HG02759 (cell line): ENCODE data around the gene CRYBA4.

Source experiments
- ATAC-seq: cut with Tn5 transposase; IDR thresholded peaks from one replicate; pipeline ENCODE4 v1.9.1; 2021; ENCODE audit warnings: mild to moderate bottlenecking, moderate library complexity; ENCODE audit not compliant: unreplicated experiment

CRYBA4 gene

DNA sequence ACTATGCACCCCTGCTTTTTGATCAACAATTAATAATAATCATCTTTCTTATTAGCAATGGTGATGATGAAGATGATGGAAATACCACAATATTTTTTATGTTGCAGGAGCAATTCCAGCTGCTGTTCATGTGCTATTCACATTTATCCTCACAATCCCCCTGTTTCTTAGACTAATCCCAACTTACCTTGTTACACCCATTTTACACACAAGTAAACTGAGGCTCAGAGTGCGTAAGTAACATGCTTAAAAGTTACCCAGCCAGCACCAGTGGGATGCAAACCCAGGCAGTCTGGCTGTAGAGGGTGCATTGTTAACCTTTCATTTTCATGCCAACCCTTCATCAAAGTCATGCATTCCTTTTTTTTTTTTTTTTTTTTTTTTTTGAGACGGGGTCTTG, 1.6 kb upstream of the CRYBA4 start:
- no peak for ATAC-seq

DNA sequence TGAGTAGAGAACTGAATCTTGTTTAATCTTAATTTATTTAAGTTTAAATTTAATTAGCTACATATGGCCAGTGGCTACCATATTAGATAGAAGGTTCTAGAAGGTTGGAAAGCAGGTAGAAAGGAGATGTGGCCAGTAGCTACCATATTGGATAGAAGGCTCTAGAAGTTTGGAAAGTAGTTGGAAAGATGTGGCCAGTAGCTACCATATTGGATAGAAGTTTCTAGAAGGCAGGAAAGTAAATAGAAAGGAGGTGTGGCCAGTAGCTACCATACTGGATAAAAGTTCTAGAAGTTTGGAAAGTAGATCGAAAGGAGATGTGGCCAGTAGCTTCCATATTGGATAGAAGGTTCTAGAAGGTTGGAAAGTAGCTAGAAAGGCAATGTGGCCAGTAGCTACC, 2.2 kb downstream of the CRYBA4 start:
- ATAC-seq: no peak

DNA sequence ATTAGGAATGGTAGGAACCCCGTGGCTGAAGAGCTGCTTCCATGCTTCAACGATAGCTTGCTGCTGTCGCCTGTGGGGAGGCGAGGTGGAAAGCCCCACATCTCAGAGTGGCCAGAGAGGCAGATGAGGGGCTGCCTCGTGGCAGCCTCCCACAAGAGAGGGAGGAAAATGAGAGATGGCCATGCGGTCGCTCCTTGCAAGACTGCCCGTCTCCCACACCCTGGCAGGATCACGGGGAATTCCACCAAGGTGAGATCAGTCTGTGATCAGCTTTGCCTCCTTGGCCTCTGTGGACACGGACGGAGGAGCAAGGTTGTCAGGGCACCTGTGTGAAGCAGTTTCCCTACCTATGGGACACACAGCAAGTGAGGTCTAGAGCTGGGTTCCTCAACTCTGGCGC, 3.0 kb downstream of the CRYBA4 start:
- ATAC-seq: no peak

DNA sequence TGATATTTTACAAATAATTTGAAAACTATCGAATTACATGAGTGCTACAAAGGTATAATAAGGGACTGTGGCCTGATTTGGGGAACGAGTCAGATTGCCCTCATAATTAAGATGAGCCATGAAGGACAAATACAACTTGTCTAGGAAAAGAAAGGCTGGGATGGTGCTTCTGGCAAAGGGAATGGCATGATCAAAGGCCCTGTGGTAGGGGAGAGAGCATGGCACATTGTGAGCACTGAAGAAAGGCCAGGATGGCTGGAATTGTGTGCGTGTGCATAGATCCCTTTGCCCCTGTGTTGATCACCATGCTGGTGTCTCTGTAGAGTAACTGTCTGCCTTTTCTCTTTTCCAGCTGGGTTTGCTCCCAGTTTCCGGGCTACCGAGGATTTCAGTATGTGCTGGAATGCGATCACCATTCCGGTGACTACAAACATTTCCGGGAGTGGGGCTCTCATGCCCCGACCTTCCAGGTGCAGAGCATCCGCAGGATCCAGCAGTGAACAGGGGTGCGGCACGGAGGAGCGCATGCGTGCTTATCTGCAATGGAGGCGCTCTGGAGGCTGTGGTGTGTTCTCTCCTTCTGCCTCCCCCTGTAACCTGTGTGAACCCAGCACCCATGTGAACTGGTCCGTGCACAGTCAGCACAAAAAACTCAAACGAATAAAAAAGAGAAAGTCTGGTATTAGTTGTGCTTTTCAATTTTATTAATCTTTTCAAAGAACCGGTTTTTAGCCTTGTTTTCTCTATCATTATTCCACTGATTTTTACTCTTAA, 8.4 kb downstream of the CRYBA4 start:
- no peak for ATAC-seq

DNA sequence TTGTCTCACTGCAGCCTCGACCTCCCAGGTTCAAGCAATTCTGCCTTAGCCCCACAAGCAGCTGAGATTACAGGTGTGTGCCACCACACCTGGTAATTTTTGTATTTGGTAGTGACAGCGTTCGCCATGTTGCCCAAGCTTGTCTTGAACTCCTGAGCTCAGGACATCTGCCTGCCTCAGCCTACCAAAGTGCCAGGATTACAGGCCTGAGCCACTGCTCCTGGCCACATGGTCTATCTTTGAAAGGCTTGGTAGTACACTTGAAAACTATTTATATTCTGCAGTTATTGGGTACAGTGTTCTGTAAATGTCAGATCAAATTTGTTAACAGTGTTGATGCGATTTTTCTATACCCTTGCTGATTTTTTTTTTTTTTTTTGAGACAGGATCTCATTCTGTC, 9.5 kb downstream of the CRYBA4 start:
- ATAC-seq: no peak

DNA sequence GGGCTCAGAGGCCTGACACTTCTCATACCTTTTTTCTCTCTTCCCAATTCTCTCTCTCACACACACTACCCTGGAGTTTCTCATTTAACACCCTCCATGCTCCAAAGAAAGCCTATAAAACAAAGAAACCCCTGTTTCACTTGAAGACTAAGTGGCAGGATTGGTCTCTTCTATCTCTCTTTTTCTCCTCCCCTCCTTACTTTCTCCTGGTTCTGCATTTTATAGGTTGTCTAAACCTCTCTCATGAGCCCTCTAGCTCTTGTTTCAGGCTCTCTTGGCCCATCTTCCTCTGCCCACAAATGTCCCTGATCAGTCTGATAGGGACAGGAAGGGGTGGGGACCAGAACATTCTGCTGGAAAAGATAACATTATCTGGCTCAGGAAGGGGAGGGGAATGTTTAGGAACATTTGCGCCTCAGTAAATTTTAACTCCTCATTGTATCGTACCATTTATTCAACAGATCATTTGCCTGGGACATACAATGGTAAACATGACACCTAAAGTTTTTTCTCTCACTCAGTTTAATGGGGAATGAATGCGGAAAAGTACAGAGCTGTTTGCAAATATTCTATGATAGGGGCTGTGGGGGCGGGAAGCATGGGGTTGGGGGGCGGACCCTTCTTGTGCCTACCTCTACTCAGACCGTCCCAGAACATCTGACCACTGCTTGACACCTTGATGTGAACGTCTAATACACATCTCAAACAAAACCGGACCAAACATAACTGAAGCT, 10.8 kb downstream of the CRYBA4 start:
- ATAC-seq: no peak

DNA sequence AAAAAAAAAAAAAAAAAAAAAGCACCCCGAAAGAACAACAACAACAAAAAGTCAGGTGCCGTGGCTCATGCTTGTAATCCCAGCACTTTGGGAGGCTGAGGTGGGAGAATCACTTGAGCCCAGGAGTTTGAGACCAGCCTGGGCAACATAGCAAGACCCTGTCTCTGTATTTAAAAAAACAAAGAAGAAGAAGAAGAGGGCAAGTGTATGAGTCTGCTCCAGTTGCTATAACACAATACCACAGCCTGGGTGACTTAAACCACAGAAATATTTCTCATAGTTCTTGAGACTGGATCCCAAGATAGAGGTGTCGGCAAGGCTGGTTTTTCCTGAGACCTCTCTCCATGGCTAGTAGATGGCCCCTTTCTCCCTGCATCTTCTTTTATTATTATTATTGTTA, 12.4 kb downstream of the CRYBA4 start:
- no peak for ATAC-seq

DNA sequence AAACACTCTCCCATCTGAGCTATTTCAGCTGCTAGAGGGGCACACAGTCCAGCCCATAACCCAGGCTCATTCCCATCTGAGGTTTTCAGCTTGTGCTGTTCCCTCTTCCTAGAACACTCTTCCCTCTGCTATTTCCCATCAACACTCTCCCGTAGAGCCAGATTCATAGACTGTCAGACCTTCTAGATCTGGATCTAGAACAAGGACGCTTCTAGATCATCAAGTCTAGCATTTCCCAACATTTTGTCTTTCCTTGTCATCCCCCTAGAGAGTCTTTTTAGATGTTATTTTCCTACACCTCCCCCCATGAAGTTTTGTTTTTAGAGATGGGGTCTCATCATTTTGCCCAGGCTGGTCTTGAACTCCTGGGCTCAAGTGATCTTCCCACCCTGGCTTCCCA, 13.4 kb downstream of the CRYBA4 start:
- ATAC-seq: no peak

DNA sequence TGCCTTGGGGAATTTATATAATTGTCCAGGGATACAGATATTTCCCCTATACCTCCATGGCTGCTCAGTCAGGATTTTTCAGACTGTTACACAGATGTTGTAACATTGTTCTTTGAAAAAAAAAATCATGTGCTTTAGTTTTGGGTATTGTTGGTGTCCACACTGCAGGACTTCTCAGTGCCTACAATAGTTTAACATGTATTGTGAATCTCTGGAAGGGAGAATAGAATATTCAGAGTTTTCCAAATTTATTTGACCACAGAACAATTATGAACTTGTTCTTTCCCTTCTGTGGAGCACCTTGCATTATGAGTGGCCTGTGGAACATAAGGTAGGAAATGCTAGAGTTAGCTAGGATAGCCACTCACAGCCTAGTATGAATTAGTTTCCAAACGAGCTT, 14.5 kb downstream of the CRYBA4 start:
- no peak for ATAC-seq

DNA sequence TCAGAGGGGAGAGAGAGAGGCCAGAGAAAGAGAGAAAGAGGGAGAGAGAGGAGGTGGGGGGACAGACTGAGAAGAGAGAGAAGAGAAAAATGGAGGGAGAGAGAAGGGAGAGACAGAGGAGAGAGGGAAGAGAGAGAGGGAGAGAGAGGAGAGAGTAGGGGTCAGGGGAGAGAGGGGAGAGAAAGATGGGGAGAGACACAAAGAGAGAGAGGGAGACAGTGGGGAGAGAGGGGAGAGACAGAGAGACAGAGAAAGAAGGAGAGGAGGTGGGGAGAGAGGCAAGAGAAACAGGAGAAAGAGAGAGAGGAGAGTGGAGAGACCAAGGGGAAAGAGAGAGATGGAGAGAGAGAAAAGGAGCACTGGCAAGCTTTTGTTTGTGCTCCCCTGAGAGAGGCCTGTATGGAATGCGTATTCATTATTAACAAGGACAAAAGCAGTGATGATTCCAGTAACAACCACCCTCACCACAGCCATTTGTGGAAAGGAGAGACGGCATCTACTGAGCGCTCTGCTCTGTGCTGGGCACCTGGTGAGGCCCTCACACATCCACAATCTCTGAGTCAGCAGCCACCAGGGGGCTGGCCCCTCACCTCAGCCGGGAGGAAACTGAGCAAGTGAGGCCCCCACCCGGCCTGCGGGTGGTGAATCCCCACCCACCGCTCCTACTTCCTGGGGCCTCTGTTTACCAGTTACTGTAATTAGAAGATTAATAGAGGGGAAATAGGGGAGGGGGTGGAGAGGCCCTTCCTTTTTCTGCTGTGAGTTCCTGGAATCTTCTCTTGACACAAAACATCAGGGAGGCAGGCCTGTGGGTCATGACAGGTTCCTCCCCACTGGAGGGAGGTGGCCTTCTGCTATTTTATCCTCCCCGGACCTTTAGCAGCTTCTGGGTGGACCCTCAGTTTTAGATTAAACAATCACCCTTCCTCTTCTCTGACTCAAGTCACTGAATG, 21.0 kb downstream of the CRYBA4 start:
- ATAC-seq: peak; percentile 58

DNA sequence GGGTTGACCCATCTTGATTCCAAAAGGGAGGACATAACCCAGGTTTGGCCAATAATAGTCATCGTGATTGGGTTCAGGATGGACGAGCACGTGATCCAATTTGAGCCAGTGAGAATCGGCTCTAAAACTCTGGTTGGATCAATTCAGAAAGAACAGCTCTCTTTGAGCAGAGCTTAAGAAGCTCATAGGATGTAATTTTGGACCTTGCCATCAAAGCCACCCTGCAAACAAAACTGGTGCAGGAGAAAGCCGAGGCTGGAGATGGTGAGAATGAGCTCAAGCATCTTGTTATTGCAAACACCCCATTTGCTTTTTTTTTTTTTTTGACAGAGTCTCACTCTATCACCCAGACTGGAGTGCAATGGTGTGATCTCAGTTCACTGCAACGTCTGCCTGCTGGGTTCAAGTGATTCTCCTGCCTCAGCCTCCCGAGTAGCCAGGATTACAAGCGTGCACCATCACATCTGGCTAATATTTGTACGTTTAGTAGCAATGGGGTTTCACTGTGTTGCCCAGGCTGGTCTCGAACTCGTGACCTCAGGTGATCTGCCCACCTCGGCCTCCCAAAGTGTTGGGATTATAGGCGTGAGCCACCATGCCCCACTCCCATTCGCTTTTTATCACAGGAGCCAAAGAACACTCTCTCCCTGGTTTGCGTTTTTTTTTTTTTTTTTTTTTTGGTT, 21.8 kb downstream of the CRYBA4 start:
- ATAC-seq: no peak

DNA sequence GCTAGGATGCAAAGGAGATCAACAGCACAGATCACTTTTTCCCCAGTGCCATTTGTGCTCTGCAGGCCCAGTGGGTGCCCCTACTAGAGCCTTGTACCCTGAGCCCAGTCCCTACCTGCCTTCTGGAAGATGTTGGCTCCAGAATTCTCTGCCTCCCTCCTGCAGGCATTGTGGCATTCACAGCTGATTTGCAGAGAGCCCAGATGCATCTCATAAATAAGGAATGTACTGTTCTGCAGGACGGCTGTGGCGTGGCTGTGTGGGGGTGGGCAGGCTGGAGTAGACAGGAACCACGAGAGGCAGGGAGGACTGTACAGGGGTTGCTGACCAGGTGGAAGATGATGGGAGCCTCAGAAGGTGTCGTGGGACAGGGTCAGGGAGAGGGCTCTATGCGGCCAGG, 24.4 kb downstream of the CRYBA4 start:
- ATAC-seq: no peak

DNA sequence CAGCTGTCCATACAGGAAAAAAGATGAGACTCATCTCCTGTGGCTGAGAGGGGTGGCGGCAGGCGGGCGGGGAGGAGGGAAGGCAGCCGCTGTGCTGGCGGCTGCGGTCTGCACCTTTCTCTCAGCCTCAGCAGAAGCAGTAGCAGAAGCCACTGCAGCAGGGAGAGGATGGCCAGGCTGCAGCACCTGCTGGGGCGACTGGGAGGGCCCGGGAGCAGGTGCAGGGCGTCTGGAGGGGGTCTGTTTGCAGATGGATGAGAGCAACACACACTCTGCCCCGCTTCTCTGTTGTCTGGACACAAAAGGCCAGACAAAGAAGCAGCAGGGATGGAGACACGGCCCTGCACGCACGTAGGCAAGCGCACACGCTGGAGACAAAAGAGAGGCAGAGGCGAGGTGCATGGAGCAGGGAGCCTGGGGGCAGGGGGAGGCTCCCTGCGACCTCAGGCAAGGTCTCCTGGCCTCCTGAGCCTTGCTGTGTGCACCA, 26.3 kb downstream of the CRYBA4 start:
- ATAC-seq: no peak

DNA sequence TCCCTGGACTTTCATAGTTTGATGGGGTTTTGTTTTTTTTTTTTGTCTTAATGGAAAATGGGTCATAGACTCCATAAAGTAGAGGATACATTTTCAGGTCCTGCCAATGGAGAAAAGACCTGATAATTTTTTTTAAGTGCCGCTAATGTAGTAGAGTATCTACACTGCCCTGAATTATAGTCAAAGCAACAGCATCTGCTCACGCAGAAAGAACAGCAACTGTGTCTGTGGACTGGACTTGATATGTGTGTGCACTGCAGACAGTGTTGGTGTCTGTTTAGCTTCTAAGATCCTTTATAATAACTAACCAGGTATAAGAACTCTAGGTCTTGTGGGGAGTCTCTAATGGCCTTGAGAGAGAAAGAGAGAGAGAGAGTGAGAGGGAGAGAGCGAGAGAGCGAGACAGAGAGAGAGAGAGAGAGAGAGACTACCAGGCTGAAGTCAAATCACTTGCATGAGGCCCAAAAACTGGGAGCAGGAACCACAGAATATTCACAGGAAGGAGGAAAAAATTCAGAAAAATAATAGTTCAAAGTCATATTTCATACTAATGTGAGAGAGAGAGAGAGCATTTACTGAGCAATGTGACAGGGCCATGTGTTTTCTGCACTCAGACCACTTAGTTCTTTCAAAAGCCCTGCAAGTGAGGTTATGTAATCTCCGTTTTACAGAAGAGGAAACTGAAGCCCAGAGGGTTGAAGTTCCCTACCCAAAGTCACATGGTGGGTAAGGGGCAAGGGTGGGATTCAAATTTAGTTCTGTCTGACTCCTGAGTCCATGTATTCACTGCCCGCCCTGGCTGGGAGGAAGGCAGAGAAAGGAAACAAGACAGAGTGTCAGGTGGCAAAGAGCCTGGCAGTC, 27.0 kb downstream of the CRYBA4 start:
- ATAC-seq: no peak

DNA sequence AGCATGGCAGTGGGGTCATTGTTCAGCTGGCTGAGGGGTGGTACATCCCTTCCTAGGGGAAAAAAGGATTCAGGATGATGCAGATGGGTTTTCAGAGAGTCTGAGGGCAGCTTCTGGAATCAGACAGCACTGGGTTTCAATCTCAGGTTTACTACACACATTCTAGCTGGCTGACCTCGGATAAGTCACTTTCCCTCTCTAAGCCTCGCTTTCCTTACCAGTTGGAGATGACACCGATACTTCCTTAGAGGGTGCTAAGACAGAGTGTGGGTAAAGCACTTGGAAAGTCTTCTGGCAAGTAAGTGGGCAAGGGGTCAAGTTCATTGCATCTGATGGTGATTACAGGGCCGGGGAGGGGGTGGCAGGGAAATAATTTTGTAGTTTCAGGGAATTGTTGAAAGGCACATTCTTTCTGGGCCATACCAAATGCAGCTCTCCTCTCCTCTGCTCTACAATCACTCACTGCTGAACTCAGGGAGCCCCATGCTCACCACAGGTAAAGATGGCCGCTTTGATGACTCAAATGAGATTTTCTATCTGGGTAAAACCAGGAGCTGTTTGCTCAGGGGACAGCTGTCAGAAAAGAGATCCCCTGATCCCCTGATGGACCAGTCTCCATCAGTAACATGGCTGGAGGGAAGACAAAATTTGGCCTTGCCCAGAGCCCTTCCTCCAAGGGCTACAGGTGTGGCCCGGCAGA, 29.1 kb downstream of the CRYBA4 start:
- ATAC-seq: no peak

DNA sequence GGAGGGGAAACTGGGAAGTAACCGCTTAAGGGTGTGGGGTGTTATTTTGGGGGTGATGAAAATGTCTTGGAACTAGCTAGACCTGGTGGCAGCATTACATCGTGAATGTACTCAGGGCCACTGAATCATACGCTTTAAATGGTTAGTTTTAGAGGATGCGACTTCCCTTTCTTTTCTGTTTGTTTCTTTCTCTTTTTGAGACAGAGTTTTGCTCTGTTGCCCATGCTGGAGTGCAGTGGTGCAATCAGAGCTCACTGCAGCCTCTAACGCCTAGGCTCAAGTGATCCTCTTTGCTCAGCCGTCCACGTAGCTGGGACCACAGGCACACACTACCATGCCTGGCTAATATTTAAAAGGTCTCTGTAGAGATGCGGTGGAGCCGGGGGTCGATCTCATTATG, 30.1 kb downstream of the CRYBA4 start:
- no peak for ATAC-seq

DNA sequence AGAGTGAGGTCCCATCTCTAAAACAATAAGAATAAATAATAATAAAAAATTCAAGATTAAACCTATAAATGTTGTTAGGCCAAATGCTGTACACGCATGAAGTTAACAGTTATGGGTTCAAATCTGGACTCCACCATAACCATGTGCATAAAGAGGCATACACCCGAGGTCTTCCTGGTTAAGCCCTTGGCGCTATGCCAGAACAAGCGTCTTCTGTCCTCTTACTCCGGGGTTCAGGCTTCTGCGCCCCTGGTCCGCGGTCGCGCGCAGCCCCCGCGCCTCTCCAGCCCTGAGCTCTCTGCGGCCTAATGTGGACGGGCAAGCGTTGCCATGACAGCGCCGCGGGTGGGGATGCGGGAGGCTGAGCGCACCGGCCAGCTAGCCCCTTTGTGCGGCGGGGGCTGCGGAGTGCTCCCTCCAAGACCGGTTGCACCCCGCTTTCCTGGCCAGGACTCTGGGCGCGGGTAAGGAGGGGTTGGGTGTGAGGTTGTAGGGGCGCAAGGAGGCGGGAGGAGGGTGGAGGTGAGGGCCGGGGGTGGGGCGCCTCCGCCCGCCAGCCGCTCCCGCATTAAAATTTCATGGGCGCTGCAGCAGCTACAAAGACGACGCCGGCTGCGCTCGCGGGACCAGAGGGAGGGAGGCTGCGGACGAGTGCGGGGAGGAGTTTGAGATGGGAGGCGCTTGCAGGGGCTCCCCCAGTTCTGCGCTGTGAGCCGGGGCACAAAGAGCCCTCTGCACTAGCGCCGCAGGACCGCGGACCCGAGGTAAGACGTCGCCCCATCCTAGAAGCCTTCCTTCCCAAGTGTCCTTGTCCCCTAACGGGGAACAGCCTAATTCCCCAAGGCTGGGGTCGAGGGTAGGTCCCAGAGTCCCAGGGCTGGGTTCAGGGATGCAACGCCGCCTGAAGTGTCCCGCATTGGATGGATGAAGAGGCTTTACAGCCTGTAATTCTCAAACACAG, 35.4 kb downstream of the CRYBA4 start, which contains the start of gene MIAT:
TSS of gene MIAT (plus strand) at position 698 of the 961 bp plus-strand sequence.
- ATAC-seq: no peak

DNA sequence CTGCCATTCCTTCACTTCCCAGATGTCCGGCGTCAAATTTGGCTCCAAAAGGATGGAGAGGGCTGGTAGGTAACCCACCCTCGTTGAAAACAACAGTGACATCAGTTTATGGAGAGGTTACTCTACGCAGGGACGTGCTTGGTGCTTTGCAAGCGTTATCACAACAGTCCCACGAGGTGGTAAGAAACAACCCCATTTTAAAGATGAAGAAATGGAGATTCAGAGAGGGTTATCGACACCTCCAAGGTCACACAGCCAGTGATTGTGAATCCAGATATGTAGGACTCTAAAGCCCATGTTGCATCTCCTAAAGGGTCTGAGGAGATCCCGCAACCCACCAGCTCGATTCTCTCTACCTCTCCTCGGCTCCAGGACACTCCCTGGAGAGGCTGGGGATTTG, 36.4 kb downstream of the CRYBA4 start:
- no peak for ATAC-seq
